Stimulated activated CD4-positive, alpha-beta T cell treated with anti-CD3 and anti-CD28 coated beads, Interleukin-15, amount 100 ng/mL, for 48 hours (primary cell): ENCODE data around the gene EXOC4.
"Not testable (repeated sequence)": the region's sequence is repeated elsewhere in the genome, so short reads cannot be mapped to it uniquely, and the experiment has no call there.

Experiments
- DNase-seq, 2 donors: peaks; one replicate each; pipeline ENCODE4 v3.0.0-alpha.2; 2020; ENCODE audit warnings: low read depth in 2 of 2

EXOC4 gene

DNA sequence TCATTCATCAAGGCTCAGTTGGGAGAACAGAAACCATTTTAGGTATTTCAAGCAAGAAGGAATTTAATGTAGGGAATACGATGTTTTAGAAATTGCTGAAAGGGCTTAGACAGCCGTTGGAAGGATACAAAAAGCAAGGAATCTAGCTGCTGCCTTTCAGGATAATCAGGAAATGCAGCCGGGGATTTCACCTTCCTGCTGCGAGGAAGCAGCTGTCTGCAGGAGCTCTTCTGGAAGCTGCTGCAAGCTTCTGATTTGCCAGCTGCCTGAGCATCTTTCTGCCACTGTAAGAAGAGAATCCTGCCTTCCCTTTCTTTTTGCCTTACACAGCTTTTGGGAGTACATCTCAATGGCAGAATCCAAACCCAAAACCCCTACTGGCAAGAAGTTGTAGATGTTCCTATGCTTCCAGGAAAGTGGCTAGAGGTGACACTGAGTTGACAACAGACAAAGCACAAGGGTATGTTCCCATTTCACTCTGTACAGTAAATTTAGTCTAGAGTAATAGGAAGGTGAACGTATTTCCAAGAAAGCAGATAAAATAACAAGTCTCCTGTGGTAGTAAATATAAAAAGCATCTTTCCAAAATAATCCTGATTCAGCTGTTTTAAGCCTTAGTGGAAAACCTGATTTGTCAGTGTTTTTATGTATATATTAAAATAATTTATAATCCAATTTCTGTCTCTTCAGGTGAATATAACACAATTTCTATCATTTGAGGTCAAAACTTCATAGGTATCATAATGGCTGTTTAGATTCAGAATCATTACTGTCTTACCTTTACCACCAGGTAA lies 725.8 kb downstream of the EXOC4 start:
- no peak for DNase-seq

DNA sequence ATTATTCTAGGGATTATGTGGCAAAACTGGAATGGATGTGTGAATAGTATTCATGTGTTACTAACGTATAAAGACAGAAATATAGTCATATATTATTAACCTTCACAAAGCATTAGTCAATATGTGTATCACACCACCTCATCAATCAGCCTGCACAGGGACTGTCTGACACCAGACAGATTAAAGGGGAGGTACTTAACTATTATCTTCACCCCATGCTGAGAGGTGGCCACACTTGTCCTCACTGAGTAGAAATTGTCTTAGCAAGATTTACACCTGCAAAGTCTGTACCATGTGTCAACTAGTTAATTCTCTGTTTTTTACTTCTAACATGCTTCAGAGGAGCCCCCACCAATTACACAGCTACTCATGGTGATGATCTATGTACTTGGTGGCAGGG lies 727.9 kb downstream of the EXOC4 start:
- no peak for DNase-seq

DNA sequence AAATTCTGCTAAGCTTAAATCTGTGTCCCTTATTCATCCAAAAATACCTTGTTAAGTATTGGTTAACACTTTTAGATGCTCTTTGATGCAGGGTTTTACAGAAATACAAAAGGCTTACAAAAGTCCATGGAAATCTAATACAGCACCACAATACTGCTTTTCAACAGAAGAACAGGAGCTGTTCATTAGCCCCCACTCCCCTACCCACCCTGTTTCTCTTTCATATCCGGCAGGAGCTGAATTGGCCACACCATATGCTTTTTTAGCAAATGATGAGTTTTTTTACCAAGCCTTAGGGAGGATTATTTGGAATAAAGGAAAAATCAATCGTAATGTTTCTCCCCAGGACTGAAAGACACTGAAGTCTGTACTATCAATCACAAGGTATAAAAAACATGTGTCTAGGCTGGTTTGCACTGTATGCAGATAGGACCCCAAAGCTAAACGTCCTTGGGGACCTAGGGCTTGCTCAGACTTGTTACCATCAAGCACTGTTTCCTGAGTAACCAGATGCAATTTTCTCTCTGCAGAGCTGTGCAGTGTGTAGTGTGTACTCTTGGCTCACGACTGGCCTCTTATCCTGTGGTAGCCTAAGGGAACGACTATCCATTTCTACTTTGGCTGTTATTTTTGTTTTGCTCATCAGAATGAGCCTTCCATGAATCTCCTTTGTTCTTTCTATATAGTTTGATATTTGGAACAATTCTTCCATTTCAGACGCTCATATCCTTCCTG lies 731.0 kb downstream of the EXOC4 start:
- DNase-seq = no peak

GRCh38 chr7:133985300-133985699 lies 732.4 kb downstream of the EXOC4 start:
- DNase-seq = no peak

- no peak for DNase-seq
Observed at GRCh38 chr7:133987582-133987981, 734.7 kb downstream of the EXOC4 start.

DNA sequence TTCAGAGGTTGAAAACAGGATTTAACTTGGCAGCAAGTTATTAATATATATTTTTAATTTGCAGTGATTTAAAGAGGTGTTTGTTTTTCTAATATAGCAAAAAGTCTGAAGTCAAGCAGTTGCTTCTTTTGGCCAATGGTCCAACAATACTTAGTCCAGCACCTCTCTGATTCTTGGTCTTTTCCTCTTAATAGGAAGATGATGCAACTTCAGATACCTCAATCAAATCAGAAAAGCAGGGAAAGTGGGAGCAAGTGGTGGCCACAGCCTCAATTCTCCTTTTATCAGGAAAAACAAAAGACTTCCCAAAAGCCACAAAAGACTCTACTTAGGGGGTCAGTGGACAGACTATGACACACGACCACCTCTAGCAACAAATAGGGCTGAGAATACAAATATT lies 740.7 kb downstream of the EXOC4 start:
- DNase-seq = no peak

GRCh38 chr7:133994100-133994499 lies 741.2 kb downstream of the EXOC4 start:
- not testable (repeated sequence) for DNase-seq

DNA sequence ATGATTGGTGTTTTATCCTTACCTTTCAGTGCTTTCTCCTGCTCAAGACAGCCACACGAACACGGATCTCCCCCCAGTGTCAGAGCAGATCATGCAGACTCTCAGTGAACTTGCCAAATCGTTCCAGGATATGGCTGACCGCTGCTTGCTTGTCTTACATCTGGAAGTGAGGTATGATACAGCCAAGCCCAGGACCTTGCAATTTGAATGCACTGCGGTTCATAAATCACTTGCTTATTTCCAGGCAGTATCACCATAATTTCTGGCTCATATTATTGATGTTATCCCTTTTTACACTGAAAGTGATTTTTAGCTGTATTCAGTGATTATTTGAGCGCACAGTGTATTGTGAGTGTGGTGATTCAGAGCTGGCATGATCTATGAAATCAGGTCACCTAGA lies 744.6 kb downstream of the EXOC4 start:
- DNase-seq = no peak

- no peak for DNase-seq
Observed at GRCh38 chr7:133999178-133999577, 746.3 kb downstream of the EXOC4 start.

DNA sequence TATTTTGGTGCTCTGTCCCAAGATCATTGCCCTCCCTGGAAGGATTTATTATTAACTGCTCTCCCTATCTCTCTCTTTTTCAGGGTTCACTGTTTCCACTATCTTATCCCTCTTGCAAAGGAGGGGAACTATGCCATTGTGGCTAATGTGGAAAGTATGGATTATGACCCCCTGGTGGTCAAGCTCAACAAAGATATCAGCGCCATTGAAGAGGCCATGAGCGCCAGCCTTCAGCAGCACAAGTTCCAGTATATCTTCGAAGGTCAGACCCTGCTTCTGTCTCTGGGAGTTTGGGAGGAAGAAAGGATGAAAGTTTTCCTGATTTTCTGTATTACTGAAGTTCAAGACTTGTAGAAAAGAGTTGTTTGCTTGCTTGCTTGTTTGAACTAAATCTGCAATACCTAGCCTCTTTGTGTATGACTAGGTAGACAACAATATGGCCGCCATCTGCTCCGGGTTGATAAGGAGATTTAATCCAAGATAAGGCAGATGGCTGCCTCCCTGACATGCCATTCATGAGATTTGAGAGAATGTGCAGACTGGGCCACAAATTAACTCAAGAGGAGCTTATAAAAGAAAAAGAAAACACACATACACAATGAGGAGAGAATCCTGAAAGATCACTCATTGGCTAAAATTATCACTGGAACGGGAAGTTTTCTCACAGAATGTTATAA lies 752.1 kb downstream of the EXOC4 start:
- no peak for DNase-seq

DNA sequence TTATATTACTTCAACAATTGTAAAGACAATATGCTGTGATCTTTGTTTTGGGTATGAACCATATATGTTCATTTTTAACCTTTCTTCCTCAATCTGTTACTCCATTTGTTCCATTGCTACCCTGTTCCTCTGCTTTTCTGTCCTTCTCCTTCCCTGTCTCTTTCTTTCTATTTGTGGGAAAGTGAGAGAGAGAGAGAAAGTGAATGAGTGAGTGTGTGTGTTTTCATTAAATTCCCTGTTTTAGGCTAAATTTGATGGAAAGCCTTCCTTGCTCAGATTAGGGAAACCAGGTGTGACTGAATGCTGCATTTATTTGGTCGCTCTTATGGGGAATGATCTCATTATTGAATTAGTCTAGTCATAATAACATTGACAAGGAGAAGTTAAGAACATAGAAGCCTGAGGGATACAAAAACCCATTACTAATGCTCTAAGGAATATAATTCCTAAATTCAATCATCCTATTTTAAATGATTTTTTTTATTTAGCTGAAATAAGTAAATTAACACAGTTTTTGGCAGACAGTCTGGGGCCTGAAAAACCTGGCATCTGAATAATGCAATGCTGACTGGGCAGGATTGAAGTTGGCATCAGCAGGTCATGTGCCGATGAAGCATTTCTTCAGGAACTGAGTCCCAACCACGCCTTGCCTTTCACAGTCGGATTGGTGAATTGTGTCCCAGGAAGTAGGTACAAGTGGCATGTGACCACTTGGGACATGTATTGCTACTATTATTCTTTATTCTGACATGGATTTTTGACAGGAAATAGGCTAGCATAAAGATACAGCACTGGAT lies 756.6 kb downstream of the EXOC4 start:
- no peak for DNase-seq

GRCh38 chr7:134013249-134013648 lies 760.4 kb downstream of the EXOC4 start:
- no peak for DNase-seq

DNA sequence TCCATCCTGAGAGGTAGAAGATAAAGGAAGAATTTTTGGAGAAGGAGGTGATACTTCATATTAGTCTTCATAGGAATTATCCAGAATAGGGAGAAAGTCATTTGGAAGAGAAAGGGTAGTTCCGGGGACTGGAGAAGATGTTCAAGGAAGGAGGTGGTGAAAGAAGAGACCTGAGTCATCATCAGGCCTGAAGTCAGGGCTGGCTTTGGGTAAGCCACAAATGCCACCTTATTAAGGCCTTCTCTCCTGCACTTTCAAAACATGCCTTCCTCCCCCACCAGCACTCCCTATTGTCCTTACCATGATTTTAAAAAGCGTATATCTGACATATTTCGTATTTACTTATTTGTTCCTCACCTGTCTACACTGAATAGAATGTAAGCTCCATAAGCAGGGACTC lies 762.1 kb downstream of the EXOC4 start:
- no peak for DNase-seq

GRCh38 chr7:134016223-134016941 lies 763.5 kb downstream of the EXOC4 start:
- DNase-seq = no peak

- no peak for DNase-seq
Observed at GRCh38 chr7:134016942-134017303, 764.0 kb downstream of the EXOC4 start.

DNA sequence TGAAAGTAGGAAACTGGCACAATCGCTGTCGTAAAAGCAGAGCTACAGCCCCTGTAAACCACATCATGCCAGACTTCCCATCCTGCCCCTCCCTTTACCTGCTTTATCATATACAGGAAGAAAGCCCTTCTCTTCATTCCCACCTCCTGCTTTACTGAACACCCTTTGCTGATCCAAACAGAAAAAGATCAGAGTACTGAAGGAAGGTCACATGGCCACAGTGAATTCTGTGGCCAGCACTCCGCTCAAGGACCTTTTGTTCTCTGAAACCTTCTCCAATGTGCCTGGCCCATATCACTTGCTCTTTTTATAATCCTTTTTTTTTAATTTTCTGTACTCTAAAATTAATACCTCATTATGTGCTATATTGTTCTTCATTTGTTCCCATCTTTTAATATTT lies 765.4 kb downstream of the EXOC4 start:
- DNase-seq = no peak

DNA sequence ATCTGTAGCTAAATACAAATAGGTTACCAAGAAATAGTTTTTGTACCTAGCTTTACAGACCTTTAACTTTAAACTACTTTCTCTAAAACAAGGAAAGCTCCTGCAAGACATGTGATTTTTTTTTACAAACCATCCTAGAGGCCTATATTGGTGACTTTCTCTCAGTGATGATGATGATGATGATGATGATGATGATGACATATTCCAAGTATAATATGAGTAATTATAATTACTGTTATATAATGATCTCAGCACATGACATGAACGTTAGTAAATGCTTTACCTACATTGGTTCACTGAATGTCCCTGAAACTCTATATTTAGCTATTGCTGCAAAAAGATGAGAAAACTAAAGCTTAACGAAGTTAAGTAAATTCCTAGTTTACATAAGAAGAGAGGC lies 766.4 kb downstream of the EXOC4 start:
- DNase-seq = no peak

DNA sequence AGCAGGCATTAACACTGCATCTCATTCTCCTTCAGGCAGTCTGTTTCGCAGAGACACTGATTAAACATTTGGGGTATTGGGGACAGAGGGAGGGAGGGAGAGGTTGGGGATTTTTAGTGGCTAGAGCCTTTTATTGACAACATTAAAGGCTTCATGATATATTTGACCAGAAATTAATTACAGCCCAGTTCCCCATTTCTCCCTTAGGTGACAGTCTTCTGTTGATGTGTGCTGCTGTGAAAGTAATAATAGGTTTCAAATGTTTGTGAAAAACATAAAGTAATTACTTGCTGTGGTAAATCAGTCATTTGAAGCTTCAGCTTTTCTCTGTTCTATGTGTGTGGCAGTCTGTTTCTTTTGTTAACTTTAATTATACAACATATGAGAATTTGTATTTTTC lies 769.0 kb downstream of the EXOC4 start:
- DNase-seq = no peak

DNA sequence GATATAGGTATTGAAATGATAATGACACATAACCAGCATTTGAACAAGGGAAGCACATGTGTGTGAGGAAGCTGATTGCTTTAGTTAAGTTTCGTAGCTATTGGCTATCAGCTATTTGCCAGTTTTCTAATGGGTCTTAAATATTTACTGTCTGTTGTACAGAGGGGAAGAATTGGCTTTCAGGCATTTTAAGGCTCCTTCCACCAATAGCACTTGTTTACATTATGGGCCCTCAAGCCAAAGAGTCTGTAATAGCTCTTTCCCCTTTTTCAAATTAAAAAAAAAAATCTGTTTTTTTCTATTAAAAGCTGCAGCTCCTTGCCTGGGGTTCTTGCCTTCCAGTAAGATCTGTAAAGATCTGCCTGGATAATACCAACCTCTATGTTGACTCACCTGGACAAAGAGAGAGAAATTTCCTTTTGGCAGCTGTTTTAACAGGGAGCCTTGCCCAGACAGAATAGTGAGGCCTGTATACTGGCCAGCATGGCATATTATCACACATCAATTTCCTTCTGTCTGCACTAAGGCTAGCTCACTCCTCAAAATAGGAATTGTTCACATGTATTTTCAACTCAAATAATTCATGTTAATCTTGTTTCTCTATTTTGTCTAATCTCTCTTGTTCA lies 769.5 kb downstream of the EXOC4 start:
- no peak for DNase-seq

DNA sequence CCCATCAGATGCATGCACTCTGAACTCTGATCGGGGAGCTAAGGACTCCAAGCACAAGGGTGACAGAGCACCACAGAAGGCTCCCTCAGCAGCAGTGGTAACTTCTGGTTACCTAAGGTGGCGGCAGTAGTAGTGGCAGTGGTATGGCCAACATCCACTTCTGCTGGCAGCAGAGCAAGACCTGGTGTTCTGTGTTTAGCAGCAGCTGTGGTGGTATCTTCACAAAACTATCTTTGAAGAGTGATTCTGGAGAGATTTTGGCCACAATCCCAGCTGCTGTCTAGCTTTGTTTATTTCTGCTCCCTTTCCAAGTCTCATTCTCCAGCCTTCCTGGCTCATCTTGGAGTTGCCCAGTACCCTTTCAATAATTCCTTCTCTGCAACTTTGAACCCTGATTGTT lies 771.9 kb downstream of the EXOC4 start:
- DNase-seq = no peak

DNA sequence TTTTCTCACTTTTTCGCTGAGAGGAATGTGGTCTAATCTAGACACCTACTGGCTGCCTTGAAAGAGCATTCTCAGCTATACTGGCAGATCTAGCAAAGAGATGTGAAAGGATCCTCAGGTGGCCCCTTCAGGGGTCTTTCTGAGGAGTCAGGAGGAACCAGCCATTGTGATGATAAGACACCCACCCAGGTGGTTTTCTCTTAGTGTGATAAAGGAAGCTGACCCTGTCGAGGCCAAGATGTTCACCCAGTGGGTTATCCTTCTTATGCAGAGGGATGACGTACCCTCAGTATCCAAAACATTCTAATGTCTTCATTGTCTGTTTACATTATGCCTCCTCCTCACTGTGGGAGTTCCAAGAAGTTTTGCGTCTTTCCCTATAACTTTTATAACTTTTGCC lies 776.0 kb downstream of the EXOC4 start:
- no peak for DNase-seq
